Body of pancreas (tissue), 4 donors: ENCODE measurements around the gene PSMD6.

ENCODE experiments used
- POLR2A ChIP-seq, 3 donors: fragments of 450-650 bp; IDR thresholded peaks; one replicate each; pipeline ENCODE4 v1.6.1; 2016; ENCODE audit warnings: antibody characterized with exemption in 3 of 3, mild to moderate bottlenecking in 2 of 3
- TF ChIP-seq, protein P1 (sequence below), 7 experiments: fragments of 450-650 bp in 4 of 7; fragments of 200-600 bp in 3 of 7; sonication (generic) in 3 of 7; IDR thresholded peaks; one replicate each; pipeline ENCODE4 v1.5.1; 2016 to 2019; ENCODE audit warnings: antibody characterized with exemption in 7 of 7

GRCh38 chr3:64009528-64009927 is 13.8 kb downstream of the PSMD6 start:
- no peak for TF ChIP-seq POLR2A (IDR thresholded peaks at IDR 0.05)
- TF ChIP-seq, protein P1, sequence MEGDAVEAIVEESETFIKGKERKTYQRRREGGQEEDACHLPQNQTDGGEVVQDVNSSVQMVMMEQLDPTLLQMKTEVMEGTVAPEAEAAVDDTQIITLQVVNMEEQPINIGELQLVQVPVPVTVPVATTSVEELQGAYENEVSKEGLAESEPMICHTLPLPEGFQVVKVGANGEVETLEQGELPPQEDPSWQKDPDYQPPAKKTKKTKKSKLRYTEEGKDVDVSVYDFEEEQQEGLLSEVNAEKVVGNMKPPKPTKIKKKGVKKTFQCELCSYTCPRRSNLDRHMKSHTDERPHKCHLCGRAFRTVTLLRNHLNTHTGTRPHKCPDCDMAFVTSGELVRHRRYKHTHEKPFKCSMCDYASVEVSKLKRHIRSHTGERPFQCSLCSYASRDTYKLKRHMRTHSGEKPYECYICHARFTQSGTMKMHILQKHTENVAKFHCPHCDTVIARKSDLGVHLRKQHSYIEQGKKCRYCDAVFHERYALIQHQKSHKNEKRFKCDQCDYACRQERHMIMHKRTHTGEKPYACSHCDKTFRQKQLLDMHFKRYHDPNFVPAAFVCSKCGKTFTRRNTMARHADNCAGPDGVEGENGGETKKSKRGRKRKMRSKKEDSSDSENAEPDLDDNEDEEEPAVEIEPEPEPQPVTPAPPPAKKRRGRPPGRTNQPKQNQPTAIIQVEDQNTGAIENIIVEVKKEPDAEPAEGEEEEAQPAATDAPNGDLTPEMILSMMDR (IDR thresholded peaks at IDR 0.05): no peak
